GM12878 (cell line): ENCODE data around the gene HOXD3. TPM values are rescaled to one million over a fixed set of nuclear protein-coding genes. Genes with fewer than 3 reads are reported as not detected.

Experiments
- ATAC-seq: fragments of 200-7000 bp; cut with Tn5 transposase; 3 replicates; pipeline ENCODE4 v1.9.1; 2020; ENCODE audit warnings: mild to moderate bottlenecking, moderate library complexity
- BruUV-seq: library from RNA; stranded (reverse); fragments of 400-500 nt; replicated peaks from 2 replicates; lab custom pipeline; 2021; lab: Mats Ljungman, UMichigan
- CTCF ChIA-PET: fragments of 300-600 bp; sonication (Branson Sonifier 250); formaldehyde crosslinking; extraction: SDS; loops from one replicate; lab custom pipeline; 2021; ENCODE audit warnings: inconsistent platforms; lab: Yijun Ruan, JAX
- POLR2A ChIA-PET: fragments of 350-600 bp; formaldehyde crosslinking; extraction: SDS; loops from one replicate; lab custom pipeline; 2021; ENCODE audit warnings: inconsistent platforms; lab: Charles Lee
- RAD21 ChIA-PET: fragments of 300-600 bp; sonication (Branson Sonifier 250); formaldehyde crosslinking; loops from one replicate; lab custom pipeline; 2023; ENCODE audit warnings: antibody characterized with exemption; ENCODE audit not compliant: unreplicated experiment; lab: Charles Lee
- SMC1A ChIA-PET: fragments of 300-600 bp; sonication (Branson Sonifier 250); formaldehyde crosslinking; loops from one replicate; lab custom pipeline; 2023; ENCODE audit not compliant: unreplicated experiment, uncharacterized antibody; lab: Charles Lee
- DNase-seq: peaks from one replicate; pipeline ENCODE4 v3.0.0-alpha.2; 2011; ENCODE audit warnings: low read depth, low spot score
- FAIRE-seq: peaks from 3 replicates; lab custom pipeline; 2011; peaks lifted over from hg19 to GRCh38; lab: Jason Lieb, UNC
- H2AFZ ChIP-seq: 2 replicates; pipeline ENCODE4 v1.6.0; 2011; ENCODE audit warnings: low read depth, low read length, control low read depth; ENCODE audit not compliant: control insufficient read depth
- H3K27ac ChIP-seq: 2 replicates; pipeline ENCODE4 v1.5.1; 2011; ENCODE audit warnings: control low read depth; ENCODE audit not compliant: control insufficient read depth, insufficient read depth
- H3K27me3 ChIP-seq, 2 experiments: replicated peaks in 1 of 2; 2 replicates each; pipeline versions ENCODE4 v1.6.0 to v1.6.1; 2011; ENCODE audit warnings: low read length in 1 of 2; ENCODE audit not compliant: control insufficient read depth in 2 of 2, insufficient read depth in 2 of 2
- H3K36me3 ChIP-seq, 2 experiments: 2 replicates each; pipeline ENCODE4 v1.5.1; 2011; ENCODE audit warnings: low read length in 1 of 2; ENCODE audit not compliant: control insufficient read depth in 2 of 2, insufficient read depth in 2 of 2
- H3K4me1 ChIP-seq: 2 replicates; pipeline ENCODE4 v1.6.1; 2011; ENCODE audit warnings: mild to moderate bottlenecking, low read length, moderate library complexity, mixed read lengths; ENCODE audit not compliant: control insufficient read depth, insufficient read depth
- H3K4me2 ChIP-seq: 2 replicates; pipeline ENCODE4 v1.6.0; 2011; ENCODE audit warnings: control low read depth; ENCODE audit not compliant: control insufficient read depth, insufficient read depth
- H3K4me3 ChIP-seq: fragments of 200-600 bp; sonication (generic); 2 replicates; pipeline ENCODE4 v1.5.1; 2016
- H3K79me2 ChIP-seq: 2 replicates; pipeline ENCODE4 v1.6.0; 2011; ENCODE audit warnings: low read length; ENCODE audit not compliant: control insufficient read depth, insufficient read depth
- H3K9ac ChIP-seq: 2 replicates; pipeline ENCODE4 v1.8.0; 2011; ENCODE audit warnings: low read length, control low read depth, mixed read lengths; ENCODE audit not compliant: control insufficient read depth, insufficient read depth
- H3K9me3 ChIP-seq: replicated peaks from 3 replicates; pipeline ENCODE4 v1.5.1; 2011; ENCODE audit warnings: mild to moderate bottlenecking, low read length; ENCODE audit not compliant: control insufficient read depth, insufficient read depth
- H4K20me1 ChIP-seq: 2 replicates; pipeline ENCODE4 v1.6.0; 2011; ENCODE audit not compliant: control insufficient read depth, insufficient read depth
- ATF7 ChIP-seq: fragments of 450-650 bp; IDR thresholded peaks from 2 replicates; pipeline ENCODE4 v1.6.1; 2016; ENCODE audit warnings: low read depth, mild to moderate bottlenecking
- BMI1 ChIP-seq: fragments of 450-650 bp; IDR thresholded peaks from 2 replicates; pipeline ENCODE4 v1.6.1; 2016; ENCODE audit warnings: mild to moderate bottlenecking, moderate library complexity, borderline replicate concordance
- E2F4 ChIP-seq: IDR thresholded peaks from 2 replicates; pipeline ENCODE4 v1.6.1; 2012; ENCODE audit warnings: low read depth, low read length, improper control_type of control experiment
- EP300 ChIP-seq, 2 experiments: fragments of 150-350 bp in 1 of 2; IDR thresholded peaks; 2 replicates each; pipeline ENCODE4 v1.6.1; 2011 to 2012; ENCODE audit warnings: low read depth in 2 of 2, low read length in 2 of 2, borderline replicate concordance in 1 of 2, improper control_type of control experiment in 1 of 2, inconsistent platforms in 1 of 2; ENCODE audit not compliant: control insufficient read depth in 1 of 2
- HCFC1 ChIP-seq: fragments of 150-350 bp; IDR thresholded peaks from 2 replicates; pipeline ENCODE4 v1.6.1; 2014; ENCODE audit warnings: low read length
- HDAC2 ChIP-seq: fragments of 200-600 bp; sonication (generic); IDR thresholded peaks from 2 replicates; pipeline ENCODE4 v1.6.1; 2017
- IRF4 ChIP-seq: IDR thresholded peaks from 2 replicates; pipeline ENCODE4 v1.6.1; 2011; ENCODE audit warnings: low read depth, low read length
- LARP7 ChIP-seq: fragments of 450-650 bp; IDR thresholded peaks from 2 replicates; pipeline ENCODE4 v1.6.1; 2017; ENCODE audit warnings: mild to moderate bottlenecking
- NBN ChIP-seq: fragments of 450-650 bp; IDR thresholded peaks from 2 replicates; pipeline ENCODE4 v1.6.1; 2016
- NR2F1 ChIP-seq: fragments of 450-650 bp; conservative IDR thresholded peaks from 2 replicates; pipeline ENCODE4 v1.6.1; 2017; ENCODE audit warnings: mild to moderate bottlenecking
- PAX5 ChIP-seq: IDR thresholded peaks from 2 replicates; pipeline ENCODE4 v1.6.1; 2011; ENCODE audit warnings: low read depth, low read length, borderline replicate concordance
- POLR2AphosphoS2 ChIP-seq: IDR thresholded peaks from 2 replicates; pipeline ENCODE4 v1.6.1; 2011; ENCODE audit warnings: low read depth, mild to moderate bottlenecking, low read length, improper control_type of control experiment, moderate library complexity
- RAD51 ChIP-seq: fragments of 450-650 bp; IDR thresholded peaks from 2 replicates; pipeline ENCODE4 v1.6.1; 2016; ENCODE audit warnings: moderate library complexity, mild to moderate bottlenecking, inconsistent platforms
- RB1 ChIP-seq: fragments of 450-650 bp; formaldehyde crosslinking; IDR thresholded peaks from 2 replicates; pipeline ENCODE4 v1.6.1; 2017; ENCODE audit warnings: mild to moderate bottlenecking, borderline replicate concordance
- SMARCA5 ChIP-seq: fragments of 450-650 bp; IDR thresholded peaks from 2 replicates; pipeline ENCODE4 v1.6.1; 2017; ENCODE audit warnings: mild to moderate bottlenecking
- TBL1XR1 ChIP-seq: IDR thresholded peaks from 2 replicates; pipeline ENCODE4 v1.6.1; 2012; ENCODE audit warnings: low read depth, low read length, improper control_type of control experiment
- TCF12 ChIP-seq: IDR thresholded peaks from 2 replicates; pipeline ENCODE4 v1.6.1; 2011; ENCODE audit warnings: low read depth, mild to moderate bottlenecking, low read length
- ZBED1 ChIP-seq: IDR thresholded peaks from 2 replicates; pipeline ENCODE4 v1.6.1; 2016; ENCODE audit warnings: borderline replicate concordance
- WGBS: methylation state at CpG from one replicate; pipeline ENCODE4 v1.1.6; 2016; ENCODE audit warnings: low lambda C conversion rate; ENCODE audit not compliant: insufficient replicate concordance, insufficient coverage; ENCODE audit errors: missing lambda C conversion rate; 5-methylcytosine and 5-hydroxymethylcytosine counted together
- in situ Hi-C: fragments of 300-500 bp; cut with MboI; formaldehyde crosslinking; loops from 9 replicates; pipeline ENCODE4 v1.14.3; 2018; ENCODE audit warnings: mixed read lengths
- intact Hi-C: fragments of 100-400 bp; cut with micrococcal nuclease; formaldehyde crosslinking; loops from one replicate; pipeline ENCODE4 v1.14.2; 2022; ENCODE audit not compliant: unreplicated experiment
- polyA plus RNA-seq, 11 experiments: library from polyadenylated mRNA; depleted of rRNA in 4 of 11; unstranded in 6 of 11; stranded (reverse) in 5 of 11; fragments of >200 nt; fragmentation: Nextera tagmentation in 4 of 11; fragmentation: Illumina TruSeq in 1 of 11; extraction: Ambion mirVana in 4 of 11; extraction: Trizol in 1 of 11; gene quantifications; 1 replicate in 1 of 11; 2 replicates in 10 of 11; pipeline versions ENCODE4 v1.2.1 to v1.2.3, GENCODE V29; 2011 to 2016; ENCODE audit warnings: inconsistent platforms in 2 of 11, missing spikeins in 2 of 11, low read depth in 1 of 11
- total RNA-seq, 4 experiments: library from RNA; depleted of rRNA in 3 of 4; stranded (reverse); fragments of >200 nt in 3 of 4; fragmentation: Illumina TruSeq in 1 of 4; extraction: Trizol in 1 of 4; gene quantifications; 2 replicates each; pipeline versions ENCODE4 v1.2.1 to v1.2.3, GENCODE V29; 2013 to 2021

The HOXD3 gene
- total and polyA plus RNA-seq, 10 of the 15 experiments (the other 5 are each of a cell fraction or from before 2014, with no cell fraction given) = not detected

GRCh38 chr2:176114930-176115625, 42.0 kb upstream of the HOXD3 start:
- Histone ChIP-seq H3K27ac (no peak overlapping the region), H2AFZ (no peak overlapping the region), H3K27me3 (peaks cover 8 to 45% of the 10 kb centered on the region in 2 experiments), H4K20me1 (no peaks in the 10 kb centered on the region), H3K9ac (no peak overlapping the region), H3K36me3 (no peaks in the 10 kb centered on the region), H3K4me1 (no peaks in the 10 kb centered on the region), H3K4me3 (no peak overlapping the region), H3K9me3 (peaks cover 1% of the 10 kb centered on the region; the same call in 1 of the 3 replicates), H3K79me2 (no peaks in the 10 kb centered on the region), H3K4me2 (no peak overlapping the region)
- WGBS = 12% methylated on average over 16 of the region's 16 CpGs
- ATAC-seq (no peak), DNase-seq (no peak), FAIRE-seq (no peak)
- intact Hi-C loops (no loop called here), in situ Hi-C loops (no loop called here)
- ChIA-PET SMC1A (no interaction called here), CTCF (interaction anchor here (2.8 kb wide), 1 partner anchor 12 kb away, joined by 12 read pairs; no protein-coding TSS in a partner anchor), RAD21 (no interaction called here), POLR2A (no interaction called here)
- no peak for TF ChIP-seq HCFC1
- no peak for TF ChIP-seq HDAC2
- TF ChIP-seq NBN = no peak
- TF ChIP-seq EP300 (IDR thresholded peaks at IDR 0.05; ENCODE audit: borderline replicate concordance in 1 of 2, control insufficient read depth in 1 of 2, low read depth in 2 of 2, low read length in 2 of 2) = no peak
- BruUV-seq = no TSS peak

DNA sequence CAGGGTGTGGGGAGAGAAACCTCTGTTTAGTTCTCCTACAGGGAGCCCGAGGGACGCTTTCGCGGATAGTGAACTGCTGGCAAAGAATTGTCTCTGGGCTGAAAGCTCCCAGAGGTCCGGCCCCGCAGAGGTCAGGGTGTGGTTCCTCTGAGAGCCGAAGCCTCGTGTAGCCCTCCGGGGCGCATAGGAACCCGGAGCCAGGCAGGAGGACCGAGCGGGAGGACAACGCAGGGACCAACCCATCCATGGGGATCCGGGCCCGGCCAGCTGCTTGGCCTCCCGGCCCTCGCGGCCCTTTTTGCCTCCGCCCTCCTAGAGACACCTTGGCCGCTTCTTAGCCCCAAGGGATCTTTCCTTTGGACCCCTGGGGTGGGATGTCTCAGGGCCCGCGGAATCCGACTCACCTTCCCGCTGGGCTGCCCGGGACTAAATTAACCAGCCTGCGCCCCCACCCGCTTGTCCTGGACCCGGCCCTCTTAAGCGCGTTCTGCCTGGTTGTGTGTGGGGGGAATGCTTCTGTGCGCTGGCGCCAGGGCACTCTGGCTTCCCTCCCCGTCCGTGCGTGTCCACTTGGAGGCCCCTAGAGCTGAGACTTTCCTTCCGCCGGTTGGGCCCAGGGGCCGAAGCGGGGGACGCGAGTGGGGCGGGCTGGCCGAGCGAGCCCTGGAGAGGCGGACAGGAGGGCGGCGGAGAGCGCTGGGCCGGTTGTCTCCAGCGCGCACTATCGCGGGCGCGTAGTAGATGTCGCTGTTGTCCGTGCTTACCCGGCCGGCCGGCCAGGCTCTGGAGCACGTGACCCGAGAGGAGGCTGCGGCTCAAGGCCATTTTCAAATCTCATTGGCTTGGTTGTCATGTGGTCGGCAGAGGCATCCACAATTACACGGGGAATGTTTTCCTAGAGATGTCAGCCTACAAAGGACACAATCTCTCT, 41.0 kb upstream of the HOXD3 start, which contains the start of gene HOXD10:
Gene HOXD10, plus strand, starts transcription at position 896 of the 931 bp plus-strand sequence. CDS start 56 bp downstream, outside the sequence.
- Histone ChIP-seq H4K20me1 (no peaks in the 10 kb centered on the region), H3K79me2 (no peaks in the 10 kb centered on the region), H2AFZ (no peak within 1 kb of the TSS), H3K4me2 (no peak within 1 kb of the TSS), H3K27me3 (peaks cover 11 to 49% of the 10 kb centered on the region in 2 experiments), H3K27ac (no peak within 1 kb of the TSS), H3K36me3 (no peaks in the 10 kb centered on the region), H3K4me1 (no peaks in the 10 kb centered on the region), H3K9ac (no peak within 1 kb of the TSS), H3K9me3 (peaks cover 1% of the 10 kb centered on the region; the same call in 1 of the 3 replicates), H3K4me3 (no peak within 1 kb of the TSS)
- POLR2A ChIA-PET = no interaction called here
- intact Hi-C loops = no loop called here
- in situ Hi-C loops = no loop called here
- no peak for ATAC-seq
- BruUV-seq = no TSS peak
- WGBS = 54% methylated on average over 50 of the region's 66 CpGs
- SMC1A ChIA-PET = no interaction called here
- RAD21 ChIA-PET = no interaction called here
- FAIRE-seq = no peak
- no peak for DNase-seq
- CTCF ChIA-PET = interaction anchor here (0.6 kb wide), 1 partner anchor 516 kb away, joined by 3 read pairs; no protein-coding TSS in a partner anchor
- TF ChIP-seq RAD51 (no peak), RB1 (no peak), TBL1XR1 (no peak), TCF12 (no peak), BMI1 (no peak), E2F4 (no peak), PAX5 (no peak), NR2F1 (no peak), LARP7 (no peak), ATF7 (no peak), IRF4 (no peak), SMARCA5 (no peak), POLR2AphosphoS2 (no peak), ZBED1 (no peak)
